GM12891 (cell line): ENCODE results near the gene DSC2.
A peak's percentile ranks its signal among the peaks of the same experiment; 100 is the strongest.
"Not testable (repeated sequence)": the region's sequence is repeated elsewhere in the genome, so short reads cannot be mapped to it uniquely, and the experiment has no call there.

Source experiments
- DNase-seq: peaks from one replicate; pipeline ENCODE4 v3.0.0; 2011; ENCODE audit warnings: low spot score; ENCODE audit not compliant: insufficient read length
- FAIRE-seq: peaks from 2 replicates; lab custom pipeline; 2011; peaks lifted over from hg19 to GRCh38; lab: Jason Lieb, UNC
- PAX5 ChIP-seq: IDR thresholded peaks from 2 replicates; pipeline ENCODE4 v1.6.1; 2011; ENCODE audit warnings: low read length, moderate library complexity, mild to moderate bottlenecking; ENCODE audit not compliant: insufficient read depth, severe bottlenecking
- POLR2A ChIP-seq: IDR thresholded peaks from 2 replicates; pipeline ENCODE4 v1.6.1; 2011; ENCODE audit warnings: low read depth, low read length, control low read depth
- POLR2AphosphoS5 ChIP-seq: IDR thresholded peaks from 2 replicates; pipeline ENCODE4 v1.6.1; 2011; ENCODE audit warnings: low read depth, low read length, control low read depth
- POU2F2 ChIP-seq: IDR thresholded peaks from 2 replicates; pipeline ENCODE4 v1.6.1; 2011; ENCODE audit warnings: low read depth, mild to moderate bottlenecking, control low read depth, low read length, moderate library complexity
- SPI1 ChIP-seq: IDR thresholded peaks from 2 replicates; pipeline ENCODE4 v1.6.1; 2011; ENCODE audit warnings: low read depth, low read length, control low read depth
- TAF1 ChIP-seq: IDR thresholded peaks from 2 replicates; pipeline ENCODE4 v1.6.1; 2011; ENCODE audit warnings: low read depth, low read length, control low read depth

The DSC2 gene

DNA sequence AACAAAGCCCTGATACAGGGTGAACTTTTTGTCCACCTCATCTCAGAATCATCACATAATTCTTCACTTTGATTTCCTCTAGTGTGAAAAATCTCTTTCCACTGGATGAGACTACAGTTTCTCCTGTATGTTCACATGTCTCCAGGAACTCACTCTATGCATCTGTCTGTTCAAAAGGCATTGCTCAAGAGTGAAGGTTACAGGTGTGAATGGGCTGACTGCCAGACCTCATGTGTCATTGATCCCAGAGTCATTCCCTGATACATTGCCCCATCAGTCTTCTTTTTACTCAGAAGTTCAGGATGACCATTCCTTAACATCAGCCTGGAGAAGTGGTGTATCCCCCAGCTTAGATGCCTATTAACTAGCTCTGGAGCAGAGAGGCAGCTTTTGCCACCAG is 55.3 kb downstream of the DSC2 start:
- TF ChIP-seq POLR2AphosphoS5 (no peak), PAX5 (no peak), SPI1 (no peak), POLR2A (no peak), TAF1 (no peak), POU2F2 (no peak)
- FAIRE-seq = no peak
- no peak for DNase-seq

- FAIRE-seq = no peak
- no peak for DNase-seq
These were observed 56.6 kb downstream of the DSC2 start for GRCh38 chr18:31045599-31045998.

DNA sequence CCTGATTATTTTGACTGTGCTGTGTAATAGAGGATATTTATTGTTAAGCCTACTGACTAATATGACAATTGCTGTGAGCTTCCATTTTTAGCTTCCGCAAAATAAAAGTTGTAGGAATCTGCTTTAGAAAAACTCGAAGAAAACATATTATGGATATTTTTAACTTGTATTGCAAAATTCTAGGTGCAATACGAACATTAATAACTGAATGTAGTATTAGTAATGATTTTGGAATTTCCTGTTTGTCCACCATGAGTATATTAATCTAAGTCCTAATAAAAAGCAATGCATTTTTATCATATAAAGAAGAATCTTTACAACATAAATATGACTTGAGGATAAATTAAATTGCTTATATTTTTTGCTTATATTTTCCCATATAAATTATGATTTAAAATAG is 57.3 kb downstream of the DSC2 start:
- FAIRE-seq = no peak
- DNase-seq = no peak

More at GRCh38 chr18:31045599-31045998, 56.6 kb downstream of the DSC2 start:
- TF ChIP-seq POLR2A = no peak
- TF ChIP-seq PAX5 = no peak
- no peak for TF ChIP-seq POLR2AphosphoS5
- no peak for TF ChIP-seq SPI1
- no peak for TF ChIP-seq TAF1
- TF ChIP-seq POU2F2 = no peak

GRCh38 chr18:31043709-31044108 is 58.5 kb downstream of the DSC2 start:
- DNase-seq (no peak), FAIRE-seq (no peak)
- TF ChIP-seq SPI1 = no peak
- TF ChIP-seq TAF1 = no peak
- TF ChIP-seq PAX5 = no peak
- TF ChIP-seq POLR2A = no peak
- no peak for TF ChIP-seq POLR2AphosphoS5
- no peak for TF ChIP-seq POU2F2

More for the DNA sequence above, 57.3 kb downstream of the DSC2 start:
- TF ChIP-seq POLR2A = no peak
- no peak for TF ChIP-seq SPI1
- no peak for TF ChIP-seq POU2F2
- TF ChIP-seq PAX5 = no peak
- no peak for TF ChIP-seq POLR2AphosphoS5
- no peak for TF ChIP-seq TAF1

- DNase-seq (no peak), FAIRE-seq (no peak)
- TF ChIP-seq POU2F2 (no peak), SPI1 (no peak), TAF1 (no peak), POLR2AphosphoS5 (no peak), POLR2A (no peak), PAX5 (no peak)
These were observed 59.6 kb downstream of the DSC2 start, which contains the start of gene DSC3 for GRCh38 chr18:31042406-31043181. Gene DSC3, minus strand, starts transcription at chr18:31042742. Its CDS starts 82 bp downstream, at chr18:31042660.

GRCh38 chr18:31042084-31042405 is 60.2 kb downstream of the DSC2 start:
- no peak for TF ChIP-seq PAX5
- no peak for TF ChIP-seq SPI1
- no peak for TF ChIP-seq POLR2A
- TF ChIP-seq POU2F2 = no peak
- TF ChIP-seq POLR2AphosphoS5 = no peak
- TF ChIP-seq TAF1 = no peak
- no peak for FAIRE-seq
- no peak for DNase-seq

GRCh38 chr18:31041271-31042083 is 60.7 kb downstream of the DSC2 start:
- DNase-seq (peak; percentile 5), FAIRE-seq (no peak)
- no peak for TF ChIP-seq POLR2A
- TF ChIP-seq TAF1 = 0 out of 2 replicates have a peak, but pooled peaks have one; percentile 23

DNA sequence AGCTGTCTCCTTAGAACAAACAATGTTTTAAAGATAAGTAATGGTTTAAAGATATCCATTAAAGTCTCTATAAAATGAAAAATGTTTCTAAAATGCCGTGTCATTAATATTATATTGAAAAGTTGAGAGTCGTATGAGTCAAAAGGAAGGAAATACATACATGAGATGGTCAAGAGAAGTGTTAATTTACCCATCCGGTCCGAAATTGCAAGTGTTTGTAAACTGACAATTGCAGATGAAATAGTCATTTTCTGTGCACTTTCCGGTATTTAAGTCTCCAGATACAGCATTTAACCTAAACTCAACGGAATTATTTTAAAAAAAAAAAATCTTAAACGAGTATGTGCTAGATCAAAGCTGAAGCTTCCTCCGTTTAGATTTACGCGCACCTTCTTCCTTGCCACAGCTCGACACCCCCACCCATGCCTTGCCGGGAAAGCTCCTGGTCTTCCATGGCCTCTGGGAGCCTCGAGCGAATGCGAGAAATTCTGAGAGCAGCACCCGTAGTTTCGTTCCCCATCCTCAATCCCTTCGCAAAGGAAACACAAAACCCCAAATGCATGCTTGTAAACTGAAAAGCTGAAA is 61.4 kb downstream of the DSC2 start:
- DNase-seq = no peak
- TF ChIP-seq POLR2AphosphoS5 = no peak
- no peak for TF ChIP-seq PAX5
- TF ChIP-seq POU2F2 = no peak
- no peak for TF ChIP-seq POLR2A
- TF ChIP-seq TAF1 = no peak
- TF ChIP-seq SPI1 = no peak
- FAIRE-seq = no peak

DNA sequence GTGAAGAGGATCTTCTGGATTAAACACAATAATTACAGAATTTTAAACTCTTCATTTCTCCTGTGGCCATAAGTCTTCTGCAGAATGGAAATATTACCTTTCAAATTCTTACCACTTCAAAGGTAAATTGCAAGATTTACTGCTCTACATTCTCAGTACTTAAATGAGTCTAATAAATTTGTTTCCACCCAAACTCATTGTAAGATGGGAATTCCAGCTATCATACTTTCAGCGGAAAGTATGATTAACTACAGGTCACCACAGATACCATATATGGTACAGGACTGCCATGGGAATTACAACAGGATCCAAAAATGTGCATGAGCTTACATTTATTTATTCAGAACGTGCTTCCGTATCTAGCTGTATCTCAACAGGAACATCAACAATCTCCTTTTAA is 62.8 kb downstream of the DSC2 start:
- FAIRE-seq (no peak), DNase-seq (no peak)
- TF ChIP-seq POLR2AphosphoS5 (no peak), SPI1 (no peak), TAF1 (no peak), POU2F2 (no peak), POLR2A (no peak), PAX5 (no peak)

DNA sequence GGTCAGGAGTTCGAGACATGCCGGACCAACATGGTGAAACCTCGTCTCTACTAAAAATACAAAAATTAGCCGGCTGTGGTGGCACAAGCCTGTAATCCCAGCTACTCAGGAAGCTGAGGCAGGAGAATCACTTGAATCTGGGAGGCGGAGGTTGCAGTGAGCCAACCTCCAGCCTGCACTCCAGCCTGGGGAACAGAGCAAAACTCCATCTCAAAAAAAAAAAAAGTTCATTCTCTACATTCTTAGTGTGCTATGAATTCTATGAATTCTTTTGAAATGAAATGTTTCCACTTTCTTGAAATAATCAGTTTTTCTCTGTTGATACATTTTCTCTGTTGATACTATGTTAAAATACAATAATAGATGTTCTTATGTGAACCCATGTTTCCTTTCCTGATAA is 64.5 kb downstream of the DSC2 start:
- DNase-seq, FAIRE-seq: not testable (repeated sequence)
